Vagina (tissue), 2 donors: ENCODE measurements around the gene AARS2.

Source experiments
- POLR2A ChIP-seq, 2 donors: fragments of 450-650 bp; IDR thresholded peaks; one replicate each; pipeline ENCODE4 v1.6.1; 2017; ENCODE audit warnings: antibody characterized with exemption in 2 of 2, mild to moderate bottlenecking in 2 of 2, moderate library complexity in 2 of 2
- TF ChIP-seq, protein P1 (sequence below), 3 experiments: fragments of 450-650 bp in 2 of 3; fragments of 200-600 bp in 1 of 3; sonication (generic) in 1 of 3; IDR thresholded peaks; one replicate each; pipeline ENCODE4 v1.5.1; 2017 to 2019; ENCODE audit warnings: antibody characterized with exemption in 3 of 3, mild to moderate bottlenecking in 2 of 3, moderate library complexity in 2 of 3

- TF ChIP-seq, protein P1, sequence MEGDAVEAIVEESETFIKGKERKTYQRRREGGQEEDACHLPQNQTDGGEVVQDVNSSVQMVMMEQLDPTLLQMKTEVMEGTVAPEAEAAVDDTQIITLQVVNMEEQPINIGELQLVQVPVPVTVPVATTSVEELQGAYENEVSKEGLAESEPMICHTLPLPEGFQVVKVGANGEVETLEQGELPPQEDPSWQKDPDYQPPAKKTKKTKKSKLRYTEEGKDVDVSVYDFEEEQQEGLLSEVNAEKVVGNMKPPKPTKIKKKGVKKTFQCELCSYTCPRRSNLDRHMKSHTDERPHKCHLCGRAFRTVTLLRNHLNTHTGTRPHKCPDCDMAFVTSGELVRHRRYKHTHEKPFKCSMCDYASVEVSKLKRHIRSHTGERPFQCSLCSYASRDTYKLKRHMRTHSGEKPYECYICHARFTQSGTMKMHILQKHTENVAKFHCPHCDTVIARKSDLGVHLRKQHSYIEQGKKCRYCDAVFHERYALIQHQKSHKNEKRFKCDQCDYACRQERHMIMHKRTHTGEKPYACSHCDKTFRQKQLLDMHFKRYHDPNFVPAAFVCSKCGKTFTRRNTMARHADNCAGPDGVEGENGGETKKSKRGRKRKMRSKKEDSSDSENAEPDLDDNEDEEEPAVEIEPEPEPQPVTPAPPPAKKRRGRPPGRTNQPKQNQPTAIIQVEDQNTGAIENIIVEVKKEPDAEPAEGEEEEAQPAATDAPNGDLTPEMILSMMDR (IDR thresholded peaks at IDR 0.05): no peak
- TF ChIP-seq POLR2A (IDR thresholded peaks at IDR 0.05): no peak
These were observed 21.3 kb downstream of the AARS2 start for GRCh38 chr6:44291841-44292240.
